ENCODE measurements around the gene DNAH1.

GRCh38 chr3:52354676-52355075 is 38.6 kb downstream of the DNAH1 start:
- TF ChIP-seq POLR2A (IDR thresholded peaks at IDR 0.05; ENCODE audit: low read length), result no peak
- TF ChIP-seq GATA1 (IDR thresholded peaks at IDR 0.05; ENCODE audit: low read depth, low read length), result no peak
